SK-N-SH treated with all-trans-retinoic acid at 6 μM for 48 hours (cell line): ENCODE measurements around the gene AMPH.

Experiments
- ATAC-seq: fragments of 200-7000 bp; cut with Tn5 transposase; 3 replicates; pipeline ENCODE4 v1.9.1; 2020; ENCODE audit warnings: mild to moderate bottlenecking, moderate library complexity
- ARNTL ChIP-seq: fragments of 450-650 bp; formaldehyde crosslinking; IDR thresholded peaks from 2 replicates; pipeline ENCODE4 v1.5.0; 2020; ENCODE audit warnings: low read depth, mild to moderate bottlenecking, moderate library complexity, borderline replicate concordance
- BACH2 ChIP-seq: fragments of 250-450 bp; sonication (Bioruptor Pico); IDR thresholded peaks from 2 replicates; pipeline ENCODE4 v1.9.0; 2021; ENCODE audit warnings: mild to moderate bottlenecking, borderline replicate concordance
- CSDC2 ChIP-seq: fragments of 250-450 bp; sonication (Bioruptor Pico); IDR thresholded peaks from 2 replicates; pipeline ENCODE4 v1.5.0; 2020; ENCODE audit warnings: mild to moderate bottlenecking, moderate library complexity
- CSRNP3 ChIP-seq: fragments of 250-450 bp; sonication (Bioruptor Pico); IDR thresholded peaks from 2 replicates; pipeline ENCODE4 v1.5.1; 2021; ENCODE audit warnings: mild to moderate bottlenecking, moderate library complexity
- ESRRG ChIP-seq: fragments of 250-450 bp; sonication (Bioruptor Pico); IDR thresholded peaks from 2 replicates; pipeline ENCODE4 v1.6.1; 2021; ENCODE audit warnings: mild to moderate bottlenecking
- GLIS3 ChIP-seq: fragments of 250-450 bp; sonication (Bioruptor Pico); IDR thresholded peaks from 2 replicates; pipeline ENCODE4 v1.5.0; 2020; ENCODE audit warnings: mild to moderate bottlenecking, moderate library complexity
- OSR1 ChIP-seq: fragments of 250-450 bp; sonication (Bioruptor Pico); IDR thresholded peaks from 2 replicates; pipeline ENCODE4 v1.8.0; 2022; ENCODE audit warnings: moderate library complexity, mild to moderate bottlenecking, inconsistent platforms
- PATZ1 ChIP-seq: fragments of 250-450 bp; sonication (Bioruptor Pico); IDR thresholded peaks from 2 replicates; pipeline ENCODE4 v1.8.0; 2020; ENCODE audit warnings: mild to moderate bottlenecking, moderate library complexity, borderline replicate concordance
- POU6F1 ChIP-seq: fragments of 250-450 bp; sonication (Bioruptor Pico); IDR thresholded peaks from 2 replicates; pipeline ENCODE4 v1.8.0; 2021; ENCODE audit warnings: low read depth, mild to moderate bottlenecking, moderate library complexity, borderline replicate concordance
- SNAI2 ChIP-seq: fragments of 250-450 bp; sonication (Bioruptor Pico); IDR thresholded peaks from 2 replicates; pipeline ENCODE4 v1.5.0; 2020; ENCODE audit warnings: mild to moderate bottlenecking, moderate library complexity
- TCF4 ChIP-seq: fragments of 250-450 bp; sonication (Bioruptor Pico); IDR thresholded peaks from 2 replicates; pipeline ENCODE4 v1.8.0; 2021; ENCODE audit warnings: mild to moderate bottlenecking, moderate library complexity, borderline replicate concordance
- TOX ChIP-seq: fragments of 250-450 bp; sonication (Bioruptor Pico); IDR thresholded peaks from 2 replicates; pipeline ENCODE4 v1.8.0; 2021; ENCODE audit warnings: mild to moderate bottlenecking, moderate library complexity, borderline replicate concordance
- TSHZ2 ChIP-seq: fragments of 250-450 bp; sonication (Bioruptor Pico); IDR thresholded peaks from 2 replicates; pipeline ENCODE4 v1.5.0; 2020; ENCODE audit warnings: mild to moderate bottlenecking, moderate library complexity
- ZC3H10 ChIP-seq: fragments of 250-450 bp; sonication (Bioruptor Pico); IDR thresholded peaks from 2 replicates; pipeline ENCODE4 v1.5.1; 2021; ENCODE audit warnings: mild to moderate bottlenecking, moderate library complexity
- ZFP3 ChIP-seq: fragments of 250-450 bp; sonication (Bioruptor Pico); IDR thresholded peaks from 2 replicates; pipeline ENCODE4 v1.5.0; 2020; ENCODE audit warnings: mild to moderate bottlenecking, moderate library complexity
- ZFP30 ChIP-seq: fragments of 450-650 bp; formaldehyde crosslinking; IDR thresholded peaks from 2 replicates; pipeline ENCODE4 v1.5.0; 2022; ENCODE audit warnings: mild to moderate bottlenecking, moderate library complexity
- ZNF565 ChIP-seq: fragments of 450-650 bp; formaldehyde crosslinking; conservative IDR thresholded peaks from 2 replicates; pipeline ENCODE4 v1.5.0; 2020; ENCODE audit warnings: low read depth, mild to moderate bottlenecking, moderate library complexity
- ZNF70 ChIP-seq: fragments of 450-650 bp; formaldehyde crosslinking; IDR thresholded peaks from 2 replicates; pipeline ENCODE4 v1.5.0; 2020; ENCODE audit warnings: mild to moderate bottlenecking, moderate library complexity
- ZNF8 ChIP-seq: fragments of 450-650 bp; formaldehyde crosslinking; IDR thresholded peaks from 2 replicates; pipeline ENCODE4 v1.5.0; 2020; ENCODE audit warnings: mild to moderate bottlenecking, moderate library complexity

Gene AMPH

GRCh38 chr7:38512704-38513103 lies 118.5 kb downstream of the AMPH start:
- no peak for ATAC-seq
- TF ChIP-seq CSDC2 (no peak), ESRRG (CRISPR knock-in tag) (no peak), GLIS3 (CRISPR knock-in tag) (no peak), ZFP3 (CRISPR knock-in tag) (no peak), TCF4 (CRISPR knock-in tag) (no peak), OSR1 (no peak), ZNF8 (CRISPR knock-in tag) (no peak), PATZ1 (CRISPR knock-in tag) (no peak), BACH2 (CRISPR knock-in tag) (no peak)

- TF ChIP-seq ZFP30: no peak
- no peak for ATAC-seq
Observed at GRCh38 chr7:38512291-38512690, 118.9 kb downstream of the AMPH start.

- TF ChIP-seq BACH2 (CRISPR knock-in tag) (no peak), ZNF8 (CRISPR knock-in tag) (no peak), ZC3H10 (CRISPR knock-in tag) (no peak), ZNF70 (CRISPR knock-in tag) (no peak), ARNTL (CRISPR knock-in tag) (no peak), CSRNP3 (CRISPR knock-in tag) (no peak), ZNF565 (CRISPR knock-in tag) (no peak)
- ATAC-seq: no peak
Observed at GRCh38 chr7:38507384-38507783, 123.8 kb downstream of the AMPH start.

- ATAC-seq: no peak
- TF ChIP-seq TCF4 (CRISPR knock-in tag): no peak
- no peak for TF ChIP-seq TOX
- TF ChIP-seq GLIS3 (CRISPR knock-in tag): no peak
- TF ChIP-seq TSHZ2 (CRISPR knock-in tag): no peak
- TF ChIP-seq, all 23 proteins: peak for 0
Observed at GRCh38 chr7:38506756-38507155, 124.4 kb downstream of the AMPH start.

- ATAC-seq: no peak
Observed at GRCh38 chr7:38506004-38506403, 125.2 kb downstream of the AMPH start.

More at GRCh38 chr7:38506004-38506403, 125.2 kb downstream of the AMPH start:
- TF ChIP-seq GLIS3 (CRISPR knock-in tag) (no peak), ZFP3 (CRISPR knock-in tag) (no peak), CSRNP3 (CRISPR knock-in tag) (no peak), BACH2 (CRISPR knock-in tag) (no peak), ZFP30 (no peak), SNAI2 (CRISPR knock-in tag) (no peak), CSDC2 (no peak), POU6F1 (CRISPR knock-in tag) (no peak)
